A549 (cell line): ENCODE measurements around the gene ADCYAP1R1. TPM values are rescaled to one million over a fixed set of nuclear protein-coding genes. Genes with fewer than 3 reads are reported as not detected.

ENCODE experiments used
- ATAC-seq, 2 experiments: fragments of 200-7000 bp in 1 of 2; fragments of >200 bp in 1 of 2; cut with Nextera tagmentation in 1 of 2; cut with Tn5 transposase in 1 of 2; 3 replicates each; pipeline versions ENCODE4 v1.8.0 to v1.9.1; 2018 to 2020; ENCODE audit warnings: mild to moderate bottlenecking in 1 of 2, moderate library complexity in 1 of 2
- CTCF ChIA-PET: fragments of 300-600 bp; sonication (Branson Sonifier 250); formaldehyde crosslinking; extraction: SDS; loops from one replicate; lab custom pipeline; 2021; ENCODE audit warnings: antibody characterized with exemption, inconsistent platforms; lab: Yijun Ruan, JAX
- POLR2A ChIA-PET: fragments of 350-600 bp; formaldehyde crosslinking; extraction: SDS; loops from one replicate; lab custom pipeline; 2021; ENCODE audit warnings: antibody characterized with exemption, inconsistent platforms; lab: Yijun Ruan, JAX
- DNase-seq, 2 experiments: peaks; one replicate each; pipeline versions ENCODE4 v3.0.0 to v3.0.0-alpha.2; 2011 to 2016; ENCODE audit warnings: low read depth in 1 of 2, low spot score in 1 of 2
- FAIRE-seq: peaks from 2 replicates; lab custom pipeline; 2011; peaks lifted over from hg19 to GRCh38; lab: Jason Lieb, UNC
- H3K27ac ChIP-seq, 2 experiments: fragments of >200 bp; sonication (Bioruptor Twin); formaldehyde crosslinking; 3 replicates each; pipeline ENCODE4 v1.5.1; 2016 to 2017
- H3K4me1 ChIP-seq: fragments of >200 bp; sonication (Bioruptor Twin); formaldehyde crosslinking; 3 replicates; pipeline ENCODE4 v1.6.1; 2016
- H3K4me2 ChIP-seq: fragments of >200 bp; sonication (Bioruptor Twin); formaldehyde crosslinking; 3 replicates; pipeline ENCODE4 v1.6.1; 2016
- H3K4me3 ChIP-seq: fragments of >200 bp; sonication (Bioruptor Twin); formaldehyde crosslinking; 3 replicates; pipeline ENCODE4 v1.5.1; 2016
- H3K9me3 ChIP-seq: fragments of >200 bp; sonication (Bioruptor Twin); formaldehyde crosslinking; 3 replicates; pipeline ENCODE4 v1.6.1; 2016
- CBX2 ChIP-seq: fragments of 200-600 bp; sonication (generic); IDR thresholded peaks from 2 replicates; pipeline ENCODE4 v1.6.1; 2016; ENCODE audit warnings: low read depth, mild to moderate bottlenecking, borderline replicate concordance
- CBX8 ChIP-seq: fragments of 200-600 bp; sonication (generic); IDR thresholded peaks from 2 replicates; pipeline ENCODE4 v1.6.1; 2016
- ESRRA ChIP-seq: fragments of 150-350 bp; IDR thresholded peaks from 2 replicates; pipeline ENCODE4 v1.6.1; 2014; ENCODE audit warnings: mild to moderate bottlenecking, low read length, borderline replicate concordance
- FOSB ChIP-seq: fragments of 250-450 bp; sonication (Bioruptor Pico); IDR thresholded peaks from 2 replicates; pipeline ENCODE4 v1.5.0; 2020; ENCODE audit warnings: mild to moderate bottlenecking, moderate library complexity
- FOSL2 ChIP-seq, 2 experiments: fragments of 450-650 bp in 1 of 2; fragments of >200 bp in 1 of 2; sonication (Bioruptor Twin) in 1 of 2; formaldehyde crosslinking; IDR thresholded peaks; 2 replicates each; pipeline versions ENCODE4 v1.5.0 to v1.6.1; 2016 to 2020; ENCODE audit warnings: mild to moderate bottlenecking in 1 of 2, moderate library complexity in 1 of 2
- GATA3 ChIP-seq: IDR thresholded peaks from 2 replicates; pipeline ENCODE4 v1.6.1; 2012; ENCODE audit warnings: borderline replicate concordance
- HES2 ChIP-seq: fragments of >200 bp; sonication (Bioruptor Twin); formaldehyde crosslinking; IDR thresholded peaks from 2 replicates; pipeline ENCODE4 v1.6.1; 2016
- HEYL ChIP-seq: fragments of 250-450 bp; sonication (Bioruptor Pico); IDR thresholded peaks from 2 replicates; pipeline ENCODE4 v1.8.0; 2021; ENCODE audit warnings: mild to moderate bottlenecking, moderate library complexity
- HOXA7 ChIP-seq: fragments of 250-450 bp; sonication (Bioruptor Pico); IDR thresholded peaks from 2 replicates; pipeline ENCODE4 v1.5.0; 2020; ENCODE audit warnings: mild to moderate bottlenecking, moderate library complexity
- HOXB5 ChIP-seq: fragments of 250-450 bp; sonication (Bioruptor Pico); IDR thresholded peaks from 2 replicates; pipeline ENCODE4 v1.5.0; 2020; ENCODE audit warnings: mild to moderate bottlenecking, moderate library complexity
- KDM5A ChIP-seq: fragments of 200-600 bp; sonication (generic); IDR thresholded peaks from 2 replicates; pipeline ENCODE4 v1.6.1; 2016; ENCODE audit warnings: antibody characterized with exemption, mild to moderate bottlenecking
- NR3C1 ChIP-seq: fragments of >200 bp; sonication (Bioruptor Twin); formaldehyde crosslinking; IDR thresholded peaks from 3 replicates; pipeline ENCODE4 v1.6.1; 2017
- PHF8 ChIP-seq: fragments of 200-600 bp; sonication (generic); IDR thresholded peaks from 2 replicates; pipeline ENCODE4 v1.6.1; 2016; ENCODE audit warnings: low read depth, mild to moderate bottlenecking, antibody characterized with exemption, moderate library complexity, borderline replicate concordance
- RAD21 ChIP-seq, 2 experiments: fragments of >200 bp in 1 of 2; sonication (Bioruptor Twin) in 1 of 2; formaldehyde crosslinking in 1 of 2; IDR thresholded peaks in 1 of 2; conservative IDR thresholded peaks in 1 of 2; 2 replicates in 1 of 2; 3 replicates in 1 of 2; pipeline ENCODE4 v1.6.1; 2012 to 2018; ENCODE audit warnings: inconsistent platforms in 1 of 2
- RARB ChIP-seq: fragments of 250-450 bp; sonication (Bioruptor Pico); IDR thresholded peaks from 2 replicates; pipeline ENCODE4 v1.8.0; 2021; ENCODE audit warnings: mild to moderate bottlenecking, moderate library complexity
- TP53 ChIP-seq: fragments of 250-450 bp; sonication (Bioruptor Pico); IDR thresholded peaks from 2 replicates; pipeline ENCODE4 v1.5.0; 2021; ENCODE audit warnings: mild to moderate bottlenecking, moderate library complexity
- USF2 ChIP-seq: fragments of 450-650 bp; IDR thresholded peaks from 2 replicates; pipeline ENCODE4 v1.6.1; 2014; ENCODE audit warnings: antibody characterized with exemption
- WGBS: methylation state at CpG from one replicate; pipeline ENCODE4 v1.1.6; 2017; ENCODE audit errors: missing lambda C conversion rate; 5-methylcytosine and 5-hydroxymethylcytosine counted together
- polyA plus RNA-seq, 4 experiments: library from polyadenylated mRNA; depleted of rRNA in 3 of 4; stranded (reverse); fragments of >200 nt; fragmentation: RNase III in 1 of 4; extraction: RNeasy Plus Mini Kit Qiagen cat#74134 plus additional on column Dnase treatment in 1 of 4; gene quantifications; 2 replicates in 3 of 4; 3 replicates in 1 of 4; pipeline ENCODE4 v1.2.3, GENCODE V29; 2011 to 2017
- TF ChIP-seq, protein P1 (sequence below): fragments of >200 bp; sonication (Bioruptor Twin); formaldehyde crosslinking; IDR thresholded peaks from 3 replicates; pipeline ENCODE4 v1.5.1; 2016
- TF ChIP-seq, protein P2 (sequence below): fragments of >200 bp; sonication (Bioruptor Twin); formaldehyde crosslinking; IDR thresholded peaks from 3 replicates; pipeline ENCODE4 v1.6.1; 2016

The ADCYAP1R1 gene
- polyA plus RNA-seq, 2 of the 4 experiments (the other 2 are of a cell fraction), result 0.01 TPM; not detected in 1

DNA sequence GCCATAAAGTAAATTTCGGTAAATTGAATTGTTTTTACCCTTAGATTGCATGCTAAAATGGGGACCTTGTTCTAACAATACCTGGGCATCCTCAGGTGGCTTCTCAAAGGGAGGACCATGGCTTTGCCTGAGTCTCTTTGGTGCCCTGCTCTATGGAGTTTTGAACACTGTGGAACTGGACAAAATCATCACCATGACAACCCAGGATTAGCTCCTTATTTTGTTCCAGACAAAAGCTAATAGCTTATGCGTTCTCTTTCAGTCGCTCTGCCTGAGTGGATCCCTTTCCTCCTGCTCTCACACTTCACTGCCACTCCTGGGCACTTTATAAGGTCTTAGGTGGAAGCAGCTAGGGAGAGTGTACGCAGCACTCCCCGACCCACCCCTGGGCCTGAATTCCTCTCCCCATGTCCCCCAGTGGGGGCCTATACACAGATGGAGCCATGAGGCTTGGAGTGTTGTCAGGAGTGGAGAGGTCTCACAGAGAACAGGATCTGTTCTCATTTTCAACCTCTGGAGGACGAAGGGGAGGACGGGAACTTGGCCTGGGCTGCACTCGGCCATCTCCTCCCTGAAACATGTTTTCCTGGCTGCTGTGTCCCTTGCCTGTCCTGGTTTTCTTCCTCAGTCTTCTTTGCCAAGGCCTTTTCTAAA, 19.0 kb downstream of the ADCYAP1R1 start:
- Histone ChIP-seq H3K4me1 (no peaks in the 10 kb centered on the region), H3K4me3 (no peak overlapping the region), H3K4me2 (no peak overlapping the region), H3K27ac (no peak overlapping the region), H3K9me3 (no peaks in the 10 kb centered on the region)
- ATAC-seq (no peak), DNase-seq (no peak), FAIRE-seq (no peak)
- ChIA-PET CTCF (interaction anchor here (1.7 kb wide), 1 partner anchor 11 kb away, joined by 3 read pairs; no protein-coding TSS in a partner anchor), POLR2A (no interaction called here)
- TF ChIP-seq PHF8 (no peak), HES2 (no peak), RAD21 (conservative IDR thresholded peaks at IDR 0.05 in 1 of 2, IDR thresholded peaks at IDR 0.05 in 1 of 2) (no peak), GATA3 (no peak)
- TF ChIP-seq, protein P1, sequence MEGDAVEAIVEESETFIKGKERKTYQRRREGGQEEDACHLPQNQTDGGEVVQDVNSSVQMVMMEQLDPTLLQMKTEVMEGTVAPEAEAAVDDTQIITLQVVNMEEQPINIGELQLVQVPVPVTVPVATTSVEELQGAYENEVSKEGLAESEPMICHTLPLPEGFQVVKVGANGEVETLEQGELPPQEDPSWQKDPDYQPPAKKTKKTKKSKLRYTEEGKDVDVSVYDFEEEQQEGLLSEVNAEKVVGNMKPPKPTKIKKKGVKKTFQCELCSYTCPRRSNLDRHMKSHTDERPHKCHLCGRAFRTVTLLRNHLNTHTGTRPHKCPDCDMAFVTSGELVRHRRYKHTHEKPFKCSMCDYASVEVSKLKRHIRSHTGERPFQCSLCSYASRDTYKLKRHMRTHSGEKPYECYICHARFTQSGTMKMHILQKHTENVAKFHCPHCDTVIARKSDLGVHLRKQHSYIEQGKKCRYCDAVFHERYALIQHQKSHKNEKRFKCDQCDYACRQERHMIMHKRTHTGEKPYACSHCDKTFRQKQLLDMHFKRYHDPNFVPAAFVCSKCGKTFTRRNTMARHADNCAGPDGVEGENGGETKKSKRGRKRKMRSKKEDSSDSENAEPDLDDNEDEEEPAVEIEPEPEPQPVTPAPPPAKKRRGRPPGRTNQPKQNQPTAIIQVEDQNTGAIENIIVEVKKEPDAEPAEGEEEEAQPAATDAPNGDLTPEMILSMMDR, result no peak
- WGBS, result 47% methylated on average over 8 of the region's 8 CpGs

GRCh38 chr7:31071645-31072029, 19.5 kb downstream of the ADCYAP1R1 start:
- Histone ChIP-seq H3K9me3 (no peaks in the 10 kb centered on the region), H3K27ac (no peak overlapping the region), H3K4me2 (no peak overlapping the region), H3K4me3 (no peak overlapping the region), H3K4me1 (no peaks in the 10 kb centered on the region)
- ChIA-PET POLR2A (no interaction called here), CTCF (interaction anchor here (0.7 to 1.7 kb wide), 2 partner anchors 11 to 133 kb away, joined by 3 read pairs; no protein-coding TSS in a partner anchor)
- DNase-seq (no peak), FAIRE-seq (no peak), ATAC-seq (no peak)
- TF ChIP-seq CBX2, result no peak
- TF ChIP-seq, protein P2, sequence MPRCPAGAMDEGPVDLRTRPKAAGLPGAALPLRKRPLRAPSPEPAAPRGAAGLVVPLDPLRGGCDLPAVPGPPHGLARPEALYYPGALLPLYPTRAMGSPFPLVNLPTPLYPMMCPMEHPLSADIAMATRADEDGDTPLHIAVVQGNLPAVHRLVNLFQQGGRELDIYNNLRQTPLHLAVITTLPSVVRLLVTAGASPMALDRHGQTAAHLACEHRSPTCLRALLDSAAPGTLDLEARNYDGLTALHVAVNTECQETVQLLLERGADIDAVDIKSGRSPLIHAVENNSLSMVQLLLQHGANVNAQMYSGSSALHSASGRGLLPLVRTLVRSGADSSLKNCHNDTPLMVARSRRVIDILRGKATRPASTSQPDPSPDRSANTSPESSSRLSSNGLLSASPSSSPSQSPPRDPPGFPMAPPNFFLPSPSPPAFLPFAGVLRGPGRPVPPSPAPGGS, result no peak
- TF ChIP-seq HOXB5, result no peak
- no peak for TF ChIP-seq CBX8
- no peak for TF ChIP-seq TP53 (CRISPR knock-in tag)
- TF ChIP-seq HOXA7 (CRISPR knock-in tag), result no peak
- TF ChIP-seq ESRRA, result no peak
- no peak for TF ChIP-seq RARB (CRISPR knock-in tag)
- no peak for TF ChIP-seq FOSL2 (IDR thresholded peaks at IDR 0.05)
- TF ChIP-seq FOSL2 (CRISPR knock-in tag; IDR thresholded peaks at IDR 0.05), result no peak
- TF ChIP-seq USF2, result no peak
- TF ChIP-seq FOSB, result no peak
- no peak for TF ChIP-seq NR3C1
- TF ChIP-seq HEYL (CRISPR knock-in tag), result no peak
- no peak for TF ChIP-seq KDM5A
- WGBS, result 21% methylated on average over 3 of the region's 3 CpGs
